K562 (cell line): ENCODE results near the gene NCOA3. TPM values are rescaled to one million over a fixed set of nuclear protein-coding genes. Genes with fewer than 3 reads are reported as not detected.

ENCODE experiments used
- ARID1B ChIP-seq: fragments of 450-650 bp; IDR thresholded peaks from 2 replicates; pipeline ENCODE4 v1.6.1; 2016; ENCODE audit warnings: antibody characterized with exemption, mild to moderate bottlenecking, inconsistent platforms
- CREM ChIP-seq: IDR thresholded peaks from 2 replicates; pipeline ENCODE4 v1.6.1; 2014; ENCODE audit warnings: antibody characterized with exemption, low read depth
- CXXC5 ChIP-seq: fragments of 250-450 bp; sonication (Bioruptor Pico); IDR thresholded peaks from 2 replicates; pipeline ENCODE4 v1.8.0; 2022; ENCODE audit warnings: inconsistent platforms, mild to moderate bottlenecking, moderate library complexity
- DPF2 ChIP-seq: fragments of 450-650 bp; IDR thresholded peaks from 2 replicates; pipeline ENCODE4 v1.6.1; 2016
- ELF4 ChIP-seq: fragments of 450-650 bp; formaldehyde crosslinking; IDR thresholded peaks from 2 replicates; pipeline ENCODE4 v1.4.0; 2022; ENCODE audit warnings: missing genetic modification characterization
- ESRRA ChIP-seq: fragments of 450-650 bp; IDR thresholded peaks from 2 replicates; pipeline ENCODE4 v1.6.1; 2014; ENCODE audit warnings: low read depth, mild to moderate bottlenecking, moderate library complexity, borderline replicate concordance
- MAZ ChIP-seq, 2 experiments: fragments of 450-650 bp in 1 of 2; sonication (generic) in 1 of 2; formaldehyde crosslinking; IDR thresholded peaks in 1 of 2; conservative IDR thresholded peaks in 1 of 2; 2 replicates each; pipeline versions ENCODE4 v1.4.0 to v1.5.0; 2020; ENCODE audit warnings: mild to moderate bottlenecking in 1 of 2, missing genetic modification reagents in 1 of 2
- NCOR1 ChIP-seq: fragments of 450-650 bp; IDR thresholded peaks from 2 replicates; pipeline ENCODE4 v1.6.1; 2016; ENCODE audit warnings: mild to moderate bottlenecking, moderate library complexity
- PRPF4 ChIP-seq: fragments of 200-400 bp; formaldehyde crosslinking; IDR thresholded peaks from one replicate; pipeline ENCODE4 v1.6.1; 2017; ENCODE audit warnings: low read length, low read depth, mild to moderate bottlenecking; ENCODE audit not compliant: insufficient read depth, poor library complexity, severe bottlenecking
- RBM34 ChIP-seq: fragments of 200-400 bp; formaldehyde crosslinking; IDR thresholded peaks from 2 replicates; pipeline ENCODE4 v1.6.1; 2018; ENCODE audit warnings: low read length, borderline replicate concordance; ENCODE audit not compliant: insufficient read depth
- SMAD3 ChIP-seq: fragments of 450-650 bp; formaldehyde crosslinking; conservative IDR thresholded peaks from 2 replicates; pipeline ENCODE4 v1.4.0; 2020; ENCODE audit warnings: mild to moderate bottlenecking
- SMARCB1 ChIP-seq: IDR thresholded peaks from 2 replicates; pipeline ENCODE4 v1.6.1; 2011; ENCODE audit warnings: improper control_type of control experiment, low read depth; ENCODE audit not compliant: insufficient read length
- SP1 ChIP-seq: sonication (generic); formaldehyde crosslinking; IDR thresholded peaks from 2 replicates; pipeline ENCODE4 v1.8.1; 2022; ENCODE audit warnings: mild to moderate bottlenecking, missing genetic modification reagents
- SPI1 ChIP-seq: IDR thresholded peaks from 2 replicates; pipeline ENCODE4 v1.6.1; 2011; ENCODE audit warnings: low read depth, low read length, control low read depth, borderline replicate concordance
- TAF7 ChIP-seq: fragments of 450-650 bp; IDR thresholded peaks from 2 replicates; pipeline ENCODE4 v1.6.1; 2016; ENCODE audit warnings: missing genetic modification characterization, missing compliant biosample characterization
- TEAD4 ChIP-seq, 2 experiments: sonication (generic) in 1 of 2; formaldehyde crosslinking in 1 of 2; IDR thresholded peaks; 2 replicates each; pipeline versions ENCODE4 v1.6.1 to v1.8.0; 2012 to 2022; ENCODE audit warnings: borderline replicate concordance in 1 of 2, inconsistent platforms in 1 of 2, low read length in 1 of 2, mild to moderate bottlenecking in 1 of 2, missing genetic modification reagents in 1 of 2
- TFAM ChIP-seq: fragments of 250-450 bp; sonication (Bioruptor Pico); conservative IDR thresholded peaks from 2 replicates; pipeline ENCODE4 v1.5.0; 2021; ENCODE audit warnings: mild to moderate bottlenecking, moderate library complexity
- ZNF551 ChIP-seq: fragments of 250-450 bp; sonication (Bioruptor Pico); IDR thresholded peaks from 2 replicates; pipeline ENCODE4 v1.5.0; 2021; ENCODE audit warnings: mild to moderate bottlenecking, moderate library complexity
- polyA plus RNA-seq, 8 experiments: library from polyadenylated mRNA; depleted of rRNA in 4 of 8; stranded (reverse) in 5 of 8; unstranded in 3 of 8; fragments of >200 nt; fragmentation: Nextera tagmentation in 2 of 8; fragmentation: Illumina TruSeq in 1 of 8; extraction: Ambion mirVana in 2 of 8; extraction: Trizol in 1 of 8; gene quantifications; 2 replicates each; pipeline versions ENCODE4 v1.2.1 to v1.2.3, GENCODE V29; 2011 to 2014; ENCODE audit warnings: inconsistent platforms in 1 of 8, missing spikeins in 1 of 8
- total RNA-seq, 7 experiments: library from RNA; depleted of rRNA in 6 of 7; stranded (reverse); fragments of >200 nt in 6 of 7; fragmentation: Illumina TruSeq in 2 of 7; extraction: Trizol in 2 of 7; gene quantifications; 2 replicates each; pipeline versions ENCODE4 v1.2.1 to v1.2.3, GENCODE V29; 2011 to 2021; ENCODE audit warnings: low replicate concordance in 1 of 7
- TF ChIP-seq, protein P1 (sequence below): IDR thresholded peaks from 3 replicates; pipeline ENCODE4 v1.6.1; 2011; ENCODE audit warnings: borderline replicate concordance, mild to moderate bottlenecking, moderate library complexity; ENCODE audit not compliant: insufficient read length; ENCODE audit errors: extremely low read depth
- TF ChIP-seq, protein P2 (sequence below): fragments of 450-650 bp; formaldehyde crosslinking; IDR thresholded peaks from 2 replicates; pipeline ENCODE4 v1.4.0; 2020; ENCODE audit warnings: mild to moderate bottlenecking, moderate library complexity

The NCOA3 gene
- total and polyA plus RNA-seq, 9 of the 15 experiments (the other 6 are each of a cell fraction or from before 2014, with no cell fraction given), result 3.2 to 24.3 (median 14.4) TPM

DNA sequence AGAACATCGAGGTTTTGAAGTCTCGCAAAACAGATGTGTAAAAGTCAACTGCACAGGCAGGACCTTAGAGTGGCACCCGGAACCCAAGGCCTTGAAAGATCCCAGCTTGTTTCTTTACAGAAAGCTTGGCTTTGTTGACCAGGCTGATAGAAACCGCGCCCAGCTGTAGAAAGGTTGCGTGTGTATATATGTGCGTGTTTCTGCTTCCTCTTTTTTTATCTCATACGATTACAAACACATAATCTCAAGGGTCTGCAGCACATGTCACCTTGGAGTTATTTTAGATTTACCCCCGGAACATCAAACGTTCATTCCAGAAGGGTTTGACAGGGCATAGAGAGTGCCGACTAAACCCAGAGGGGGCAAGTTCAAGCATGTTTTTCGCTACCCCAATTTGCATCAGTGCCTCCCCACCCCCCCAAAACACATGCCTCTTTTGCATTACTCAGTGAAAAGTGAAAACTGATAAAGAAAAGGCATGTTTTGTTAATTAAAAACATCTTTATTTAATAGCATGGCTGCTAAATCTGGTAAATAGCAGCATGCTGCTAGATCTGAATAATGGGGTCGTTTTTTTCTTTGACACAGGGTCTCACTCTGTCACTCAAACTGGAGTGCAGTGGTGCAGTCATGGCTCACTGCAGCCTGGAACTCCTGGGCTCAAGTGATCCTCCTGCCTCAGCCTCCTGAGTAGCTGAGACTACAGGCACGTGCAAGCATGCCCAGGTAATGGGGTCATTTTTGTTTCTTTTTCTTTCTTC lies 33.2 kb upstream of the NCOA3 start (continued):
- TF ChIP-seq, protein P1, sequence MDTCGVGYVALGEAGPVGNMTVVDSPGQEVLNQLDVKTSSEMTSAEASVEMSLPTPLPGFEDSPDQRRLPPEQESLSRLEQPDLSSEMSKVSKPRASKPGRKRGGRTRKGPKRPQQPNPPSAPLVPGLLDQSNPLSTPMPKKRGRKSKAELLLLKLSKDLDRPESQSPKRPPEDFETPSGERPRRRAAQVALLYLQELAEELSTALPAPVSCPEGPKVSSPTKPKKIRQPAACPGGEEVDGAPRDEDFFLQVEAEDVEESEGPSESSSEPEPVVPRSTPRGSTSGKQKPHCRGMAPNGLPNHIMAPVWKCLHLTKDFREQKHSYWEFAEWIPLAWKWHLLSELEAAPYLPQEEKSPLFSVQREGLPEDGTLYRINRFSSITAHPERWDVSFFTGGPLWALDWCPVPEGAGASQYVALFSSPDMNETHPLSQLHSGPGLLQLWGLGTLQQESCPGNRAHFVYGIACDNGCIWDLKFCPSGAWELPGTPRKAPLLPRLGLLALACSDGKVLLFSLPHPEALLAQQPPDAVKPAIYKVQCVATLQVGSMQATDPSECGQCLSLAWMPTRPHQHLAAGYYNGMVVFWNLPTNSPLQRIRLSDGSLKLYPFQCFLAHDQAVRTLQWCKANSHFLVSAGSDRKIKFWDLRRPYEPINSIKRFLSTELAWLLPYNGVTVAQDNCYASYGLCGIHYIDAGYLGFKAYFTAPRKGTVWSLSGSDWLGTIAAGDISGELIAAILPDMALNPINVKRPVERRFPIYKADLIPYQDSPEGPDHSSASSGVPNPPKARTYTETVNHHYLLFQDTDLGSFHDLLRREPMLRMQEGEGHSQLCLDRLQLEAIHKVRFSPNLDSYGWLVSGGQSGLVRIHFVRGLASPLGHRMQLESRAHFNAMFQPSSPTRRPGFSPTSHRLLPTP, result no peak
- TF ChIP-seq RBM34 (no peak), TAF7 (tag) (no peak), PRPF4 (no peak), TEAD4 (IDR thresholded peaks at IDR 0.05; ENCODE audit: low read length) (0 out of 2 replicates have a peak, but pooled peaks have one; percentile 6), TEAD4 (CRISPR knock-in tag; IDR thresholded peaks at IDR 0.05; ENCODE audit: borderline replicate concordance) (no peak), SPI1 (peak; percentile 79), SMAD3 (CRISPR knock-in tag) (no peak), MAZ (CRISPR knock-in tag; conservative IDR thresholded peaks at IDR 0.05 in 1 of 2, IDR thresholded peaks at IDR 0.05 in 1 of 2) (no peak), CXXC5 (peak; percentile 45), ZNF551 (CRISPR knock-in tag) (no peak), ARID1B (peak; percentile 35; the same call in 1 of the 2 replicates), ESRRA (peak; percentile 21; the same call in 1 of the 2 replicates), TFAM (CRISPR knock-in tag) (no peak), DPF2 (0 out of 2 replicates have a peak, but pooled peaks have one; percentile 41), NCOR1 (0 out of 2 replicates have a peak, but pooled peaks have one; percentile 1), CREM (peak; percentile 24; the same call in 1 of the 2 replicates), SP1 (CRISPR knock-in tag) (0 out of 2 replicates have a peak, but pooled peaks have one; percentile 31), SMARCB1 (no peak), ELF4 (CRISPR knock-in tag) (no peak)
- TF ChIP-seq, protein P2, sequence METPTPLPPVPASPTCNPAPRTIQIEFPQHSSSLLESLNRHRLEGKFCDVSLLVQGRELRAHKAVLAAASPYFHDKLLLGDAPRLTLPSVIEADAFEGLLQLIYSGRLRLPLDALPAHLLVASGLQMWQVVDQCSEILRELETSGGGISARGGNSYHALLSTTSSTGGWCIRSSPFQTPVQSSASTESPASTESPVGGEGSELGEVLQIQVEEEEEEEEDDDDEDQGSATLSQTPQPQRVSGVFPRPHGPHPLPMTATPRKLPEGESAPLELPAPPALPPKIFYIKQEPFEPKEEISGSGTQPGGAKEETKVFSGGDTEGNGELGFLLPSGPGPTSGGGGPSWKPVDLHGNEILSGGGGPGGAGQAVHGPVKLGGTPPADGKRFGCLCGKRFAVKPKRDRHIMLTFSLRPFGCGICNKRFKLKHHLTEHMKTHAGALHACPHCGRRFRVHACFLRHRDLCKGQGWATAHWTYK (CRISPR knock-in tag), result no peak
